H9 (cell line): Measurements from ENCODE around the gene ZNF764. TPM values are rescaled to one million over a fixed set of nuclear protein-coding genes. Genes with fewer than 3 reads are reported as not detected.
A peak's percentile ranks its signal among the peaks of the same experiment; 100 is the strongest.

Experiments
- DNase-seq: peaks from one replicate; pipeline ENCODE4 v3.0.0-alpha.2; 2017
- H2AFZ ChIP-seq: one replicate; pipeline ENCODE4 v1.6.1; 2013; ENCODE audit warnings: mild to moderate bottlenecking, low read length, control low read depth, moderate library complexity
- H2AK5ac ChIP-seq: 2 replicates; pipeline ENCODE4 v1.6.1; 2013; ENCODE audit warnings: low read length, control low read depth, mixed read lengths; ENCODE audit not compliant: insufficient read length
- H2BK120ac ChIP-seq: one replicate; pipeline ENCODE4 v1.6.1; 2013; ENCODE audit warnings: low read depth, mild to moderate bottlenecking, low read length, control low read depth, inconsistent platforms; ENCODE audit not compliant: poor library complexity, severe bottlenecking
- H2BK12ac ChIP-seq: 2 replicates; pipeline ENCODE4 v1.6.1; 2013; ENCODE audit warnings: low read length, control low read depth, mixed read lengths, low read depth; ENCODE audit not compliant: insufficient read length
- H2BK15ac ChIP-seq: 2 replicates; pipeline ENCODE4 v1.6.1; 2013; ENCODE audit warnings: low read depth, low read length, control low read depth
- H2BK20ac ChIP-seq: one replicate; pipeline ENCODE4 v1.6.1; 2013; ENCODE audit warnings: low read depth, mild to moderate bottlenecking, low read length, control low read depth, inconsistent platforms; ENCODE audit not compliant: poor library complexity, severe bottlenecking
- H2BK5ac ChIP-seq: 2 replicates; pipeline ENCODE4 v1.6.1; 2013; ENCODE audit warnings: low read length, control low read depth, mixed read lengths; ENCODE audit not compliant: insufficient read length
- H3K14ac ChIP-seq: 2 replicates; pipeline ENCODE4 v1.6.1; 2013; ENCODE audit warnings: low read length, control low read depth; ENCODE audit not compliant: insufficient read depth
- H3K18ac ChIP-seq: 2 replicates; pipeline ENCODE4 v1.6.1; 2013; ENCODE audit warnings: low read depth, mild to moderate bottlenecking, mixed read lengths, low read length, control low read depth; ENCODE audit not compliant: insufficient read length
- H3K23ac ChIP-seq: 2 replicates; pipeline ENCODE4 v1.6.1; 2013; ENCODE audit warnings: low read length, control low read depth, mixed read lengths, low read depth; ENCODE audit not compliant: insufficient read length
- H3K23me2 ChIP-seq: 2 replicates; pipeline ENCODE4 v1.6.1; 2013; ENCODE audit warnings: low read depth, mild to moderate bottlenecking, mixed read lengths, low read length, control low read depth; ENCODE audit not compliant: insufficient read length, poor library complexity, severe bottlenecking
- H3K27ac ChIP-seq: 2 replicates; pipeline ENCODE4 v1.5.1; 2013; ENCODE audit warnings: low read length, control low read depth, mixed read lengths, low read depth; ENCODE audit not compliant: insufficient read length
- H3K27me3 ChIP-seq: 2 replicates; pipeline ENCODE4 v1.6.1; 2013; ENCODE audit warnings: low read length, control low read depth, inconsistent platforms; ENCODE audit not compliant: insufficient read depth
- H3K4ac ChIP-seq: 2 replicates; pipeline ENCODE4 v1.6.1; 2013; ENCODE audit warnings: low read depth, mild to moderate bottlenecking, control low read depth, inconsistent platforms, low read length, moderate library complexity
- H3K4me1 ChIP-seq: 2 replicates; pipeline ENCODE4 v1.6.1; 2013; ENCODE audit warnings: low read length, control low read depth, inconsistent platforms; ENCODE audit not compliant: insufficient read depth
- H3K4me2 ChIP-seq: 2 replicates; pipeline ENCODE4 v1.6.1; 2013; ENCODE audit warnings: low read length, control low read depth, mixed read lengths; ENCODE audit not compliant: insufficient read length, insufficient read depth
- H3K56ac ChIP-seq: 2 replicates; pipeline ENCODE4 v1.6.1; 2013; ENCODE audit warnings: low read depth, mild to moderate bottlenecking, mixed read lengths, low read length, control low read depth; ENCODE audit not compliant: insufficient read length
- H3K79me1 ChIP-seq: 2 replicates; pipeline ENCODE4 v1.6.1; 2013; ENCODE audit warnings: low read depth, mild to moderate bottlenecking, moderate library complexity, low read length, control low read depth, inconsistent platforms; ENCODE audit not compliant: insufficient read depth, poor library complexity, severe bottlenecking
- H3K79me2 ChIP-seq: 2 replicates; pipeline ENCODE4 v1.6.1; 2013; ENCODE audit warnings: low read length, control low read depth, inconsistent platforms; ENCODE audit not compliant: insufficient read depth
- H3K9ac ChIP-seq: 2 replicates; pipeline ENCODE4 v1.6.1; 2013; ENCODE audit warnings: low read length, control low read depth, mixed read lengths; ENCODE audit not compliant: insufficient read length; ENCODE audit errors: extremely low read depth
- H3K9me3 ChIP-seq: one replicate; pipeline ENCODE4 v1.6.1; 2013; ENCODE audit warnings: low read depth, low read length, inconsistent platforms; ENCODE audit not compliant: control insufficient read depth
- H3T11ph ChIP-seq: one replicate; pipeline ENCODE4 v1.6.1; 2013; ENCODE audit warnings: mild to moderate bottlenecking, low read length, control low read depth, inconsistent platforms
- H4K20me1 ChIP-seq: one replicate; pipeline ENCODE4 v1.6.1; 2013; ENCODE audit not compliant: control insufficient read depth, insufficient read length, insufficient read depth
- H4K5ac ChIP-seq: 2 replicates; pipeline ENCODE4 v1.6.1; 2013; ENCODE audit warnings: low read depth, mild to moderate bottlenecking, mixed read lengths, low read length, control low read depth; ENCODE audit not compliant: insufficient read length
- H4K8ac ChIP-seq: replicated peaks from 2 replicates; pipeline ENCODE4 v1.6.1; 2013; ENCODE audit warnings: low read length, control low read depth, mixed read lengths, low read depth; ENCODE audit not compliant: insufficient read length
- H4K91ac ChIP-seq: 2 replicates; pipeline ENCODE4 v1.6.1; 2013; ENCODE audit warnings: low read depth, mild to moderate bottlenecking, moderate library complexity, mixed read lengths, low read length, control low read depth; ENCODE audit not compliant: insufficient read length
- H3K27ac Mint-ChIP-seq, 3 experiments: 2 replicates in 2 of 3; 3 replicates in 1 of 3; pipeline ENCODE4 v1.8.0; 2020 to 2021; ENCODE audit warnings: mixed read lengths in 3 of 3, mild to moderate bottlenecking in 1 of 3, moderate library complexity in 1 of 3
- H3K27me3 Mint-ChIP-seq: 2 replicates; pipeline ENCODE4 v1.8.0; 2021; ENCODE audit warnings: low read depth, mild to moderate bottlenecking, moderate library complexity, mixed read lengths
- H3K36me3 Mint-ChIP-seq, 3 experiments: 2 replicates in 2 of 3; 3 replicates in 1 of 3; pipeline ENCODE4 v1.8.0; 2020 to 2021; ENCODE audit warnings: low read depth in 3 of 3, mixed read lengths in 3 of 3; ENCODE audit not compliant: insufficient read depth in 1 of 3
- H3K4me1 Mint-ChIP-seq, 2 experiments: 2 replicates each; pipeline ENCODE4 v1.8.0; 2020; ENCODE audit warnings: mixed read lengths in 2 of 2
- H3K4me3 Mint-ChIP-seq, 2 experiments: 2 replicates in 1 of 2; 3 replicates in 1 of 2; pipeline ENCODE4 v1.8.0; 2020 to 2021; ENCODE audit warnings: mild to moderate bottlenecking in 2 of 2, mixed read lengths in 2 of 2, moderate library complexity in 1 of 2
- H3K9me3 Mint-ChIP-seq, 2 experiments: 2 replicates in 1 of 2; 3 replicates in 1 of 2; pipeline ENCODE4 v1.8.0; 2020; ENCODE audit warnings: mild to moderate bottlenecking in 2 of 2, mixed read lengths in 2 of 2, moderate library complexity in 1 of 2
- CTCF ChIP-seq: fragments of 200-600 bp; sonication (generic); conservative IDR thresholded peaks from 3 replicates; pipeline ENCODE4 v1.8.0; 2021; ENCODE audit warnings: antibody characterized with exemption, mild to moderate bottlenecking
- WGBS: extraction: QIAGEN DNeasy Blood & Tissue Kit; methylation state at CpG from one replicate; pipeline ENCODE4 v1.1.7; 2013; ENCODE audit warnings: missing lambda C conversion rate, low lambda C conversion rate, mixed read lengths; ENCODE audit not compliant: insufficient read length; ENCODE audit errors: extremely low coverage; 5-methylcytosine and 5-hydroxymethylcytosine counted together
- total RNA-seq: library from RNA; stranded (reverse); gene quantifications from 2 replicates; pipeline ENCODE4 v1.2.1, GENCODE V29; 2021

ZNF764 gene
- total RNA-seq, 1 experiment from 2014 or later: 11.4 TPM

- H2BK5ac ChIP-seq: no peak overlapping the region
- no peak overlapping the region for H3K14ac ChIP-seq
- no peak for DNase-seq
- no peak overlapping the region for H4K8ac ChIP-seq
- no peak overlapping the region for H3K4me2 ChIP-seq
- Mint-ChIP-seq H3K36me3 (peaks cover 2 to 27% (median 19%) of the 10 kb centered on the region in 3 experiments; a peak in 6 of 7 replicates), H3K4me1 (peaks cover 25 to 26% of the 10 kb centered on the region in 2 experiments), H3K27me3 (no peaks in the 10 kb centered on the region), H3K27ac (peak overlapping the region in 1 of 3 experiments; percentile 48; a peak in 1 of 7 replicates), H3K4me3 (no peak overlapping the region; a peak in 1 of 5 replicates), H3K9me3 (no peaks in the 10 kb centered on the region)
- H4K91ac ChIP-seq: no peak overlapping the region
- H3K56ac ChIP-seq: no peak overlapping the region
- H3K4ac ChIP-seq: no peak overlapping the region
- no peak overlapping the region for H2BK120ac ChIP-seq
- H4K5ac ChIP-seq: no peak overlapping the region
- H2AFZ ChIP-seq: no peak overlapping the region
- peaks cover 2% of the 10 kb centered on the region; the same call in 1 of the 2 replicates for H3K4me1 ChIP-seq
- no peaks in the 10 kb centered on the region for H3K79me2 ChIP-seq
- no peaks in the 10 kb centered on the region for H4K20me1 ChIP-seq
- H2BK15ac ChIP-seq: no peak overlapping the region
- H3K9ac ChIP-seq: no peak overlapping the region
- H3K27ac ChIP-seq: no peak overlapping the region
- H3K9me3 ChIP-seq: no peaks in the 10 kb centered on the region
- H3K18ac ChIP-seq: no peak overlapping the region
- H2BK12ac ChIP-seq: no peak overlapping the region
- H3K23me2 ChIP-seq: peaks cover 30% of the 10 kb centered on the region
- H3K79me1 ChIP-seq: no peaks in the 10 kb centered on the region
- no peaks in the 10 kb centered on the region for H3K27me3 ChIP-seq
- H2BK20ac ChIP-seq: no peak overlapping the region
- H2AK5ac ChIP-seq: no peak overlapping the region
- no CpG with 5 or more reads among the region's 13 CpGs for WGBS
- H3T11ph ChIP-seq: no peak overlapping the region
- no peak overlapping the region for H3K23ac ChIP-seq
- no peak for TF ChIP-seq CTCF
These were observed 27.8 kb downstream of the ZNF764 start for GRCh38 chr16:30530163-30531037.
